Measurements from ENCODE around the gene SEMA4D.
"Not testable (repeated sequence)": the region's sequence is repeated elsewhere in the genome, so short reads cannot be mapped to it uniquely, and the experiment has no call there.

Gene SEMA4D

GRCh38 chr9:89482056-89482851 lies 15.7 kb downstream of the SEMA4D start:
- TF ChIP-seq, protein P1, sequence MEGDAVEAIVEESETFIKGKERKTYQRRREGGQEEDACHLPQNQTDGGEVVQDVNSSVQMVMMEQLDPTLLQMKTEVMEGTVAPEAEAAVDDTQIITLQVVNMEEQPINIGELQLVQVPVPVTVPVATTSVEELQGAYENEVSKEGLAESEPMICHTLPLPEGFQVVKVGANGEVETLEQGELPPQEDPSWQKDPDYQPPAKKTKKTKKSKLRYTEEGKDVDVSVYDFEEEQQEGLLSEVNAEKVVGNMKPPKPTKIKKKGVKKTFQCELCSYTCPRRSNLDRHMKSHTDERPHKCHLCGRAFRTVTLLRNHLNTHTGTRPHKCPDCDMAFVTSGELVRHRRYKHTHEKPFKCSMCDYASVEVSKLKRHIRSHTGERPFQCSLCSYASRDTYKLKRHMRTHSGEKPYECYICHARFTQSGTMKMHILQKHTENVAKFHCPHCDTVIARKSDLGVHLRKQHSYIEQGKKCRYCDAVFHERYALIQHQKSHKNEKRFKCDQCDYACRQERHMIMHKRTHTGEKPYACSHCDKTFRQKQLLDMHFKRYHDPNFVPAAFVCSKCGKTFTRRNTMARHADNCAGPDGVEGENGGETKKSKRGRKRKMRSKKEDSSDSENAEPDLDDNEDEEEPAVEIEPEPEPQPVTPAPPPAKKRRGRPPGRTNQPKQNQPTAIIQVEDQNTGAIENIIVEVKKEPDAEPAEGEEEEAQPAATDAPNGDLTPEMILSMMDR (conservative IDR thresholded peaks at IDR 0.05; ENCODE audit: low read depth), result no peak
- ChIA-PET CTCF (interaction anchor here (1.2 kb wide), 1 partner anchor 66 kb away, joined by 3 read pairs; no protein-coding TSS in a partner anchor), POLR2A (ENCODE audit: low non-redundant PET) (interaction anchor here (0.6 kb wide), 1 partner anchor 18 kb away, joined by 3 read pairs; no protein-coding TSS in a partner anchor)
- DNase-seq (ENCODE audit: low spot score), result no peak
- no peak overlapping the region for H3K27ac ChIP-seq

DNA sequence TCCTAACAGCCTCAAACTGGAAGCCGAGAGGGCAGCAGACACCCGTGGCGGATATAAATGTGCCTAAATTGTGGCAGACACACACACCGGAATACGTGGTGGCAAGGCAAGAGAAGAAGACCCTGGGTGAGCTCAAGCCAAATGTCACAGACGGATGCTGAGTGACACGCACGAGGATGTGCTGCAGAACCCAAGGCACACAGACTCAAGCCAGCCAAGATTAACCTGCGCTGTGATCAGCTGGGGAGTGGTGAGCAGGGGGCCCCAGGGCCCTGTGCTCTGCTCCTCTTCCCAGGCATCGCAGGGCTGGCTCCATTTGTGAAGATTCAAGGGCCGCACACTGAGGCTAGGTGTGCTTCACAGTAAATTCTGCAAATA lies 16.4 kb downstream of the SEMA4D start:
- DNase-seq (ENCODE audit: low spot score), result no peak
- CTCF ChIA-PET, result interaction anchor here (1.2 kb wide), 1 partner anchor 67 kb away, joined by 3 read pairs; no protein-coding TSS in a partner anchor
- TF ChIP-seq, protein P1 (conservative IDR thresholded peaks at IDR 0.05; ENCODE audit: low read depth), result no peak
- H3K27ac ChIP-seq, result no peak overlapping the region
- POLR2A ChIA-PET (ENCODE audit: low non-redundant PET), result no interaction called here

GRCh38 chr9:89480825-89481537 lies 16.9 kb downstream of the SEMA4D start:
- TF ChIP-seq, protein P1 (conservative IDR thresholded peaks at IDR 0.05; ENCODE audit: low read depth), result no peak
- ChIA-PET CTCF (no interaction called here), POLR2A (ENCODE audit: low non-redundant PET) (no interaction called here)
- no peak for DNase-seq (ENCODE audit: low spot score)
- no peak overlapping the region for H3K27ac ChIP-seq

- H3K27ac ChIP-seq; DNase-seq (ENCODE audit: low spot score); CTCF ChIA-PET; POLR2A ChIA-PET (ENCODE audit: low non-redundant PET): not testable (repeated sequence)
Observed at GRCh38 chr9:89480372-89480771, 17.5 kb downstream of the SEMA4D start.

DNA sequence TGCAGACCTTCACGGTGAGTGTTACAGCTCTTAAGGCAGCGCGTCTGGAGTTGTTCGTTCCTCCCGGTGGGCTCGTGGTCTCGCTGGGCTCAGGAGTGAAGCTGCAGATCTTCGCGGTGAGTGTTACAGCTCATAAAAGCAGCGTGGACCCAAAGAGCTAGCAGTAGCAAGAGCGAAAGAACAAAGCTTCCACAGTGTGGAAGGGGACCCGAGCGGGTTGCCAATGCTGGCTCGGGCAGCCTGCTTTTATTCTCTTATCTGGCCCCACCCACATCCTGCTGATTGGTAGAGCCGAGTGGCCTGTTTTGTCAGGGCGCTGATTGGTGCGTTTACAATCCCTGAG lies 18.3 kb downstream of the SEMA4D start:
- H3K27ac ChIP-seq; DNase-seq (ENCODE audit: low spot score); POLR2A ChIA-PET (ENCODE audit: low non-redundant PET); CTCF ChIA-PET: not testable (repeated sequence)

- POLR2A ChIA-PET (ENCODE audit: low non-redundant PET), result no interaction called here
- CTCF ChIA-PET, result no interaction called here
- H3K27ac ChIP-seq, result no peak overlapping the region
- DNase-seq (ENCODE audit: low spot score), result no peak
- TF ChIP-seq, protein P1 (conservative IDR thresholded peaks at IDR 0.05; ENCODE audit: low read depth), result no peak
Observed at GRCh38 chr9:89478821-89479668, 18.9 kb downstream of the SEMA4D start.

GRCh38 chr9:89477811-89478630 lies 19.9 kb downstream of the SEMA4D start:
- H3K27ac ChIP-seq, result peak overlapping the region; percentile 21; the same call in 1 of the 2 replicates
- ChIA-PET POLR2A (ENCODE audit: low non-redundant PET) (no interaction called here), CTCF (no interaction called here)
- TF ChIP-seq, protein P1 (conservative IDR thresholded peaks at IDR 0.05; ENCODE audit: low read depth), result no peak
- peak; percentile 43 for DNase-seq (ENCODE audit: low spot score)
